K562 treated with DMSO at 1 percent for 12 hours (cell line): ENCODE results near the gene EIF4H. TPM values are rescaled to one million over a fixed set of nuclear protein-coding genes. Genes with fewer than 3 reads are reported as not detected.

ENCODE experiments used
- total RNA-seq: library from RNA; unstranded; fragments of 300-600 nt; gene quantifications from 2 replicates; pipeline ENCODE4 v1.2.3, GENCODE V29; 2022; ENCODE audit not compliant: insufficient read depth

EIF4H gene
- 282 and 443 TPM in 2 replicates for total RNA-seq

DNA sequence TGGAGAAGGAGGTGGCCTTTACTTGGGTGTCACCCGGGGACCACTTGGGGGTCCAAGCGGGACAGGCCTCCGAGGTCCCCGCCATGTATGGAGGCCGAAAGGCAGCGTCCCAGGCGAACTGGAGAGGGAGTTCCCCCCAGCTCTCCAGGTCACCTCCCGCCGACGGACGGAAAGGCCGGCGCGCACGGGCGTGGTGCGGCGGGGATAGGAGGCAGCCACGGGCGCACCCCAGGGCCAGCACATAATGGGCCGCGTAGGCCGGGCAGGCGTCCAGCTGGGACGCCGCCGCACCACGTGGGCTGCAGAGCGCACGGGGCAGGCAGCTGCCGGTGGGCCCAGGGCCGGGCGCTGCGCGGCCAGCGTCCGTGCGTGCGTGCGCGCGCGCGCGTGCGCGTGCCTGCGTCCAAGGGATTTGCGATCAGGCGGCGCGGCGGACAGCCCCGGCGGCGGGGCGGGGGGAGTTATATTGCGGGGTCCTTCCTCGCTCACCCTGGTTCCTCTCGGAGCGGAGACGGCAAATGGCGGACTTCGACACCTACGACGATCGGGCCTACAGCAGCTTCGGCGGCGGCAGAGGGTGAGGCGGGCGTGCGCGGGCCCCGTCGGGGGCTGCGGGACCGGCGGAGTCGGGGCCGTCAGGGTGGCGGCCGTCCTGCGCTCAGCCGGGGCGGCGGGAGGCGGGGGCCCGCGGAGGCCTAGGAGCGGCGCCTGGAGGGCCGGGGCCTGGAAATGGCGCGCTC, at the start of gene EIF4H:
EIF4H (plus strand) TSS at position 491 of the 740 bp plus-strand sequence; CDS start at position 519, 28 bp downstream.

Other genes starting within 250 kb of the EIF4H start
- not detected in 2 replicates for gene ELN, start 146.2 kb upstream of the EIF4H start, total RNA-seq
- 11.0 and 16.2 TPM in 2 replicates for gene LIMK1, start 90.6 kb upstream of the EIF4H start, total RNA-seq
- 0.52 and 0.67 TPM in 2 replicates for gene LAT2, start 35.6 kb downstream of the EIF4H start, total RNA-seq
- 115 and 158 TPM in 2 replicates for gene RFC2, start 80.0 kb downstream of the EIF4H start, total RNA-seq
- 5.3 and 10.5 TPM in 2 replicates for gene CLIP2, start 115.1 kb downstream of the EIF4H start, total RNA-seq